Measurements from ENCODE around the gene ACTL8.

Gene ACTL8

GRCh38 chr1:17875882-17876280, 120.7 kb downstream of the ACTL8 start:
- Histone ChIP-seq H2AFZ (ENCODE audit: low read length) (no peak overlapping the region), H3K36me3 (replicated peaks; ENCODE audit: insufficient read depth, low read length) (no peaks in the 10 kb centered on the region), H3K79me2 (ENCODE audit: low read length) (no peaks in the 10 kb centered on the region), H3K4me3 (ENCODE audit: low read length) (no peak overlapping the region), H3K27me3 (replicated peaks; ENCODE audit: insufficient read depth, low read length) (peaks cover 90% of the 10 kb centered on the region), H3K4me2 (ENCODE audit: low read depth, low read length) (no peak overlapping the region), H3K9ac (ENCODE audit: low read length) (no peak overlapping the region), H3K4me1 (ENCODE audit: low read length) (no peaks in the 10 kb centered on the region), H3K9me2 (replicated peaks; ENCODE audit: insufficient read depth, low read length) (no peaks in the 10 kb centered on the region), H3K27ac (ENCODE audit: low read length) (no peak overlapping the region), H3F3A (ENCODE audit: insufficient read depth, low read length) (no peaks in the 10 kb centered on the region), H3K9me3 (replicated peaks; ENCODE audit: insufficient read depth, low read length) (no peaks in the 10 kb centered on the region), H4K20me1 (ENCODE audit: insufficient read depth, low read length) (no peaks in the 10 kb centered on the region)
- no peak for DNase-seq
- TF ChIP-seq EZH2phosphoT487 (IDR thresholded peaks at IDR 0.05; ENCODE audit: low read length) = no peak
- TF ChIP-seq EZH2 (optimal IDR thresholded peaks at IDR 0.05; ENCODE audit: low read depth, low read length) = no peak
- TF ChIP-seq, protein P1, sequence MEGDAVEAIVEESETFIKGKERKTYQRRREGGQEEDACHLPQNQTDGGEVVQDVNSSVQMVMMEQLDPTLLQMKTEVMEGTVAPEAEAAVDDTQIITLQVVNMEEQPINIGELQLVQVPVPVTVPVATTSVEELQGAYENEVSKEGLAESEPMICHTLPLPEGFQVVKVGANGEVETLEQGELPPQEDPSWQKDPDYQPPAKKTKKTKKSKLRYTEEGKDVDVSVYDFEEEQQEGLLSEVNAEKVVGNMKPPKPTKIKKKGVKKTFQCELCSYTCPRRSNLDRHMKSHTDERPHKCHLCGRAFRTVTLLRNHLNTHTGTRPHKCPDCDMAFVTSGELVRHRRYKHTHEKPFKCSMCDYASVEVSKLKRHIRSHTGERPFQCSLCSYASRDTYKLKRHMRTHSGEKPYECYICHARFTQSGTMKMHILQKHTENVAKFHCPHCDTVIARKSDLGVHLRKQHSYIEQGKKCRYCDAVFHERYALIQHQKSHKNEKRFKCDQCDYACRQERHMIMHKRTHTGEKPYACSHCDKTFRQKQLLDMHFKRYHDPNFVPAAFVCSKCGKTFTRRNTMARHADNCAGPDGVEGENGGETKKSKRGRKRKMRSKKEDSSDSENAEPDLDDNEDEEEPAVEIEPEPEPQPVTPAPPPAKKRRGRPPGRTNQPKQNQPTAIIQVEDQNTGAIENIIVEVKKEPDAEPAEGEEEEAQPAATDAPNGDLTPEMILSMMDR (IDR thresholded peaks at IDR 0.05; ENCODE audit: low read length) = no peak
